ENCODE measurements around the gene ODAD4. TPM values are rescaled to one million over a fixed set of nuclear protein-coding genes. Genes with fewer than 3 reads are reported as not detected.

The ODAD4 gene
- polyA plus RNA-seq, 3 donors, result 0.04 to 0.28 (median 0.23) TPM

DNA sequence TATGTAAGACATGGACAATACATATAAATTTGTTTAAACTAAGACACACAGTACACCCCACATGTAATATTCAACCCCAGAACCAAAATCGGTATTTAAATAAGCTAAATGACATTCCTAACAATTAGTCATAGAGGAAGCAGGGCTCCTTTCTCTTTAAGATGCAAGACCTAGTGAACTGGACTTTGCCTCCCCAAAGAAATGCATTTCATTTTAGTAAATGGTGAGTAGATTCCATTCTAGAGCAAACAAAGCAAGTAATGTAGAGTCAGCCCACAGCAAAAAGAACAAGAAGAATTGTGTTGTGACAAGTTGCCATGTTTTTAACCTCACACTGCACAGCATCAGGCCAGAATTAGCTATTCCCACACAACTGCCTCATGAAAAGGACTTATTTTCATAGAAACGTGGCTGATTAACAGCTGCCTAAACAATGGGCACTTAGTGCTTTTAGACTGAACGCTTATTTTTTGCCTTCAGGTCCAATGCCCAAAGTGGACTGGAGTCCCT lies 72.4 kb downstream of the ODAD4 start:
- Histone ChIP-seq H3K4me3 (replicated peaks in 1 of 3; ENCODE audit: low read depth in 2 of 3, low read length in 3 of 3) (no peak overlapping the region), H4K20me1 (ENCODE audit: insufficient read depth, low read length) (peaks cover 97% of the 10 kb centered on the region), H3K79me2 (ENCODE audit: insufficient read depth, low read length) (peaks cover 89% of the 10 kb centered on the region), H3K36me3 (replicated peaks in 1 of 2; ENCODE audit: control insufficient read depth in 1 of 2, insufficient read depth in 2 of 2, low read length in 2 of 2) (peaks cover 41 to 62% of the 10 kb centered on the region in 2 donors), H3K4me2 (replicated peaks; ENCODE audit: extremely low read depth, low read length, poor library complexity, severe bottlenecking) (no peak overlapping the region), H3K9ac (ENCODE audit: insufficient read depth, low read length, poor library complexity, severe bottlenecking) (no peak overlapping the region), H3K9me3 (replicated peaks in 1 of 2; ENCODE audit: control insufficient read depth in 1 of 2, insufficient read depth in 1 of 2, low read length in 2 of 2) (no peaks in the 10 kb centered on the region), H3K27me3 (ENCODE audit: control insufficient read depth in 2 of 2, insufficient read depth in 2 of 2, low read length in 2 of 2) (no peaks in the 10 kb centered on the region), H2AFZ (ENCODE audit: insufficient read depth, low read depth, low read length, poor library complexity, severe bottlenecking) (no peak overlapping the region), H3K27ac (ENCODE audit: low read depth in 1 of 2, low read length in 2 of 2) (peak overlapping the region in 1 of 2 donors; percentile 60), H3K4me1 (ENCODE audit: control insufficient read depth in 1 of 2, insufficient read depth in 2 of 2, low read length in 2 of 2) (peaks cover 11 to 20% of the 10 kb centered on the region in 2 donors)
- H3K4me3 Mint-ChIP-seq, result no peak overlapping the region
- H3K4me1 Mint-ChIP-seq, result peaks cover 50% of the 10 kb centered on the region
- no peak for DNase-seq
- intact Hi-C loops (cut with micrococcal nuclease), result no loop called here
- H3K27me3 Mint-ChIP-seq (ENCODE audit: low read depth in 3 of 3), result no peaks in the 10 kb centered on the region
- H3K9me3 Mint-ChIP-seq, result no peaks in the 10 kb centered on the region
- H3K36me3 Mint-ChIP-seq, result peaks cover 44 to 56% of the 10 kb centered on the region in 2 donors
- WGBS (ENCODE audit: insufficient coverage), result 100% methylated on average over 2 of the region's 3 CpGs
- TF ChIP-seq, protein P1, sequence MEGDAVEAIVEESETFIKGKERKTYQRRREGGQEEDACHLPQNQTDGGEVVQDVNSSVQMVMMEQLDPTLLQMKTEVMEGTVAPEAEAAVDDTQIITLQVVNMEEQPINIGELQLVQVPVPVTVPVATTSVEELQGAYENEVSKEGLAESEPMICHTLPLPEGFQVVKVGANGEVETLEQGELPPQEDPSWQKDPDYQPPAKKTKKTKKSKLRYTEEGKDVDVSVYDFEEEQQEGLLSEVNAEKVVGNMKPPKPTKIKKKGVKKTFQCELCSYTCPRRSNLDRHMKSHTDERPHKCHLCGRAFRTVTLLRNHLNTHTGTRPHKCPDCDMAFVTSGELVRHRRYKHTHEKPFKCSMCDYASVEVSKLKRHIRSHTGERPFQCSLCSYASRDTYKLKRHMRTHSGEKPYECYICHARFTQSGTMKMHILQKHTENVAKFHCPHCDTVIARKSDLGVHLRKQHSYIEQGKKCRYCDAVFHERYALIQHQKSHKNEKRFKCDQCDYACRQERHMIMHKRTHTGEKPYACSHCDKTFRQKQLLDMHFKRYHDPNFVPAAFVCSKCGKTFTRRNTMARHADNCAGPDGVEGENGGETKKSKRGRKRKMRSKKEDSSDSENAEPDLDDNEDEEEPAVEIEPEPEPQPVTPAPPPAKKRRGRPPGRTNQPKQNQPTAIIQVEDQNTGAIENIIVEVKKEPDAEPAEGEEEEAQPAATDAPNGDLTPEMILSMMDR (IDR thresholded peaks at IDR 0.05), result no peak
- H3K27ac Mint-ChIP-seq, result peak overlapping the region in 3 of 7 donors; percentile 32 to 65 (median 48)

DNA sequence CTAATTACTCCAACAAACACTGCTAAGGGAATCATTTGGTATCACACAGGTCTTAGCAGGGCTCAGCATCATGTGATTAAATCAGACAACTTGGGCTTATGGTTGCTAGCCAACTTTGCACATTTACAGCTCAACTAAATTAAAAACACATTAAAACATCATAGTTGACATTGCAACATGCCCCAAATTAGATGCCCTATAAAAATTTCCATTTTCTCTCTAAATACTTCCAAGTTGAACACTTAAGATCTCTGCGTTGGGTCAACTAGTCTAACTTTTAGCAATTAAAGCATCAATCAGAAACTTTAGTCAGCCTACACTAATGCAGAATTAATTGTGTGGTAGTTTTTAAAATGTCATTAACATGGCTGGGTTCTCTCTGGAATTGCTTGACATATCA lies 74.7 kb downstream of the ODAD4 start:
- H3K36me3 Mint-ChIP-seq, result peaks cover 39 to 42% of the 10 kb centered on the region in 2 donors
- Histone ChIP-seq H3K36me3 (replicated peaks in 1 of 2; ENCODE audit: control insufficient read depth in 1 of 2, insufficient read depth in 2 of 2, low read length in 2 of 2) (peaks cover 22 to 49% of the 10 kb centered on the region in 2 donors), H3K4me2 (replicated peaks; ENCODE audit: extremely low read depth, low read length, poor library complexity, severe bottlenecking) (no peak overlapping the region), H3K4me3 (replicated peaks in 1 of 3; ENCODE audit: low read depth in 2 of 3, low read length in 3 of 3) (no peak overlapping the region), H3K9me3 (replicated peaks in 1 of 2; ENCODE audit: control insufficient read depth in 1 of 2, insufficient read depth in 1 of 2, low read length in 2 of 2) (no peaks in the 10 kb centered on the region), H4K20me1 (ENCODE audit: insufficient read depth, low read length) (peaks cover 97% of the 10 kb centered on the region), H3K27me3 (ENCODE audit: control insufficient read depth in 2 of 2, insufficient read depth in 2 of 2, low read length in 2 of 2) (no peaks in the 10 kb centered on the region), H3K4me1 (ENCODE audit: control insufficient read depth in 1 of 2, insufficient read depth in 2 of 2, low read length in 2 of 2) (peaks cover 24 to 36% of the 10 kb centered on the region in 2 donors), H3K9ac (ENCODE audit: insufficient read depth, low read length, poor library complexity, severe bottlenecking) (no peak overlapping the region), H3K27ac (ENCODE audit: low read depth in 1 of 2, low read length in 2 of 2) (no peak overlapping the region), H2AFZ (ENCODE audit: insufficient read depth, low read depth, low read length, poor library complexity, severe bottlenecking) (no peak overlapping the region), H3K79me2 (ENCODE audit: insufficient read depth, low read length) (peaks cover 100% of the 10 kb centered on the region)
- H3K27me3 Mint-ChIP-seq (ENCODE audit: low read depth in 3 of 3), result no peaks in the 10 kb centered on the region
- TF ChIP-seq, protein P1 (IDR thresholded peaks at IDR 0.05), result no peak
- DNase-seq, result no peak
- H3K4me1 Mint-ChIP-seq, result peaks cover 65% of the 10 kb centered on the region
- H3K4me3 Mint-ChIP-seq, result no peak overlapping the region
- no peaks in the 10 kb centered on the region for H3K9me3 Mint-ChIP-seq
- no CpG with 5 or more reads among the region's 1 CpG for WGBS (ENCODE audit: insufficient coverage)
- intact Hi-C loops (cut with micrococcal nuclease), result no loop called here
- H3K27ac Mint-ChIP-seq, result peak overlapping the region in 1 of 7 donors; percentile 0

Data from CD14-positive monocyte (primary cell).